HG03280 (cell line): ENCODE results near the gene WDTC1.
A peak's percentile ranks its signal among the peaks of the same experiment; 100 is the strongest.
"Not testable (repeated sequence)": the region's sequence is repeated elsewhere in the genome, so short reads cannot be mapped to it uniquely, and the experiment has no call there.

Source experiments
- ATAC-seq: cut with Tn5 transposase; IDR thresholded peaks from one replicate; pipeline ENCODE4 v1.9.1; 2021; ENCODE audit warnings: mild to moderate bottlenecking, moderate library complexity; ENCODE audit not compliant: unreplicated experiment

WDTC1 gene

DNA sequence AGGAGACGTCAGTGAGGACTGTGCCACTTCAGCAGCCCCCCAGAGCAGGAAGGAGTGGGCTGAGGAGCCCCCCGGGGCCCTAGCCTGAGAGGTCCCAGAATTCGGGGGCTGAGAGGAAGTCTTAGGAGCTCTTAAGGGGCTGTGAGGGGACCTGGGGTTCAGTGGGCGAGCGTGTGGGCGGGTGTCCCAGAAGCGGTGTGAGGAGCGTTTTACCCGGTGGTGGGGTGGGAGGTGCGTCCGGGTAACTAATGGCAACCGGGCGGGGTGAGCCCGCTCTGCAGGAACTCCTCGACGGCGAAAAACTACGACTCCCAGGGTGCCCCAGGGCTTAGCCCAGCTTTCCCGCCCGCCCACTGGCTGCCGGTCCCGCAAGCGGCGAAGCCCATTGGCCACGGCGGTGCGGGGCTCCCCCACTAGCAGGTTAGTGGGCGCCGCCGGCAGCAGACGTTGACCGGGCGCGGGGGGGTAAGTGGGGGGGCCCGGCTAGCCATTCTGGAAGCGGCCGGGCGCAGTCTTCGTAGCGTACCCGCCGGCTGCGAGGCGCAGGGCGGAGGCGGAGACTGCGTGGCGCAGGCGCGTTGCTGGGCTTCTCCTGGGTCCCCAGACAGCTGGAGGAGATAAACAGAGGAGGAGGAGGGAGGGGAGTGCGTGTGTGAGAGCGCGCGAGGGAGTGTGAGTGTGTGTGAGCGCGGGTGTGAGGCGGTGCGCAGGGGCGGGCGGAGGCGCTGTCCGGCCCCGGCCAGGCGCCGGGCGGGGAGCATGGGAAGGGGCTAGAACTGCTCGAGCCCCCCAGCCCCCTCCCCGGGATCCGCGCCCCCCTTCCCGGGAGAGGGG is at the start of gene WDTC1:
TSS of gene WDTC1 (plus strand) at position 584 of the 834 bp plus-strand sequence. CDS start 26,423 bp downstream, outside the sequence.
- peak; percentile 92 for ATAC-seq

GRCh38 chr1:27184665-27185064 is 49.8 kb upstream of the WDTC1 start:
- ATAC-seq, result not testable (repeated sequence)

- ATAC-seq, result no peak
Observed at GRCh38 chr1:27192039-27192529, 42.3 kb upstream of the WDTC1 start.

GRCh38 chr1:27193194-27193593 is 41.2 kb upstream of the WDTC1 start:
- no peak for ATAC-seq

GRCh38 chr1:27201295-27201694 is 33.1 kb upstream of the WDTC1 start:
- no peak for ATAC-seq

- no peak for ATAC-seq
Observed at GRCh38 chr1:27203946-27204345, 30.5 kb upstream of the WDTC1 start.

GRCh38 chr1:27207238-27207637 is 27.2 kb upstream of the WDTC1 start:
- not testable (repeated sequence) for ATAC-seq

DNA sequence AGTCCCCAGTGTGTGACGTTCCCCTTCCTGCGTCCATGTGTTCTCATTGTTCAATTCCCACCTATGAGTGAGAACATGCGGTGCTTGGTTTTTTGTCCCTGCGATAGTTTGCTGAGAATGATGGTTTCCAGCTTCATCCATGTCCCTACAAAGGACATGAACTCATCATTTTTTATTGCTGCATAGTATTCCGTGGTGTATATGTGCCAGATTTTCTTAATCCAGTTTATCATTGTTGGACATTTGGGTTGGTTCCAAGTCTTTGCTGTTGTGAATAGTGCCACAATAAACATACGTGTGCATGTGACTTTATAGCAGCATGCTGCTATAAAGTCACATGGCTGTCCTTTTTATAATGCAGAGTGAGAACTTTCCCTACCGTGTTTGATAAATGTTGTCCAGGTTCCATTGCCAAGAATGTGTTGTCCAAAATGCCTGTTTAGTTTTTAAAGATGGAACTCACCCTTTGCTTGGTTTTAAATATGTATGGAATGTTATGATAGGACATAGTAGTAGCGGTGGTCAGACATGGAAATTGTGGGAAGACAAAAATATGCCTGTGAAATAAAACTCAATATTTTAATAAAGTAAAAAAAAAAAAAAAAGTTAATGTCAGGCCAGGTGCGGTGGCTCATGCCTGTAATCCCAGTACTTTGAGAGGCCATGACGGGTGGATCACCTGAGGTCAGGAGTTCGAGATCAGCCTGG is 26.1 kb upstream of the WDTC1 start:
- ATAC-seq, result not testable (repeated sequence)

- ATAC-seq, result no peak
Observed at GRCh38 chr1:27216466-27216865, 18.0 kb upstream of the WDTC1 start.

- no peak for ATAC-seq
Observed at GRCh38 chr1:27217401-27217800, 17.0 kb upstream of the WDTC1 start.

DNA sequence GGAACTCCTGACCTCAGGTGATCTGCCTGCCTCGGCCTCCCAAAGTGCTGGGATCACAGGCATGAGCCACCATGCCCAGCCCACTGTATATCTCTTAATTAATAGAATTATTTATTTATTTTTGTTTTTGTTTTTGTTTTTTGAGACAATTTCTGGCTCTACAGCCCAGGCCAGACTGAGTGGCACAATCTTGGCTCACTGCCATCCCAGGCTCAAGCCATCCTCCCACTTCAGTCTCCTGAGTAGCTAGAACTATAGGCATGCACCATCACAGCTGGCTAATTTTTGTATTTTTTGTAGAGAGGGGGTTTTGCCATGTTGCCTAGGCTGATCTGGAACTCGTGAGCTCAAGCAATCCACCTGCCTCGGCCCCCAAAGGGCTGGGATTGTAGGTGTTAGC is 15.7 kb upstream of the WDTC1 start:
- ATAC-seq, result no peak

DNA sequence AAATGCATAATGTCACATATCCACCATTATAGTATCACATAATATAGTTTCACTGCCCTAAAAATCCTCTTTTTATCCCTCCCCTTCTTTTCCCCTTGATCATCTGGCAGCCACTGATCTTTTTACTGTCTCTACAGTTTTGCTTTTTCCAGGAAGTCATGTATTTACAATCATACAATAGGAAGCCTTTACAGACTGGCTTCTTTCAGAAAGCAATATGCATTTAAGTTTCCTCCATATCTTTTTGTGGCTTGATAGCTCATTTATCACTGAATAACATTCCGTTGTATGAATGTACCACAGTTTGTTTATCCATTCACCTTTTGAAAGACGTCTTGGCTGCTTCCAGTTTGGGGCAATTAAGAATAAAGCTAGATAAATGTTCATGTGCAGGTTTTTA is 14.3 kb upstream of the WDTC1 start:
- ATAC-seq, result no peak

DNA sequence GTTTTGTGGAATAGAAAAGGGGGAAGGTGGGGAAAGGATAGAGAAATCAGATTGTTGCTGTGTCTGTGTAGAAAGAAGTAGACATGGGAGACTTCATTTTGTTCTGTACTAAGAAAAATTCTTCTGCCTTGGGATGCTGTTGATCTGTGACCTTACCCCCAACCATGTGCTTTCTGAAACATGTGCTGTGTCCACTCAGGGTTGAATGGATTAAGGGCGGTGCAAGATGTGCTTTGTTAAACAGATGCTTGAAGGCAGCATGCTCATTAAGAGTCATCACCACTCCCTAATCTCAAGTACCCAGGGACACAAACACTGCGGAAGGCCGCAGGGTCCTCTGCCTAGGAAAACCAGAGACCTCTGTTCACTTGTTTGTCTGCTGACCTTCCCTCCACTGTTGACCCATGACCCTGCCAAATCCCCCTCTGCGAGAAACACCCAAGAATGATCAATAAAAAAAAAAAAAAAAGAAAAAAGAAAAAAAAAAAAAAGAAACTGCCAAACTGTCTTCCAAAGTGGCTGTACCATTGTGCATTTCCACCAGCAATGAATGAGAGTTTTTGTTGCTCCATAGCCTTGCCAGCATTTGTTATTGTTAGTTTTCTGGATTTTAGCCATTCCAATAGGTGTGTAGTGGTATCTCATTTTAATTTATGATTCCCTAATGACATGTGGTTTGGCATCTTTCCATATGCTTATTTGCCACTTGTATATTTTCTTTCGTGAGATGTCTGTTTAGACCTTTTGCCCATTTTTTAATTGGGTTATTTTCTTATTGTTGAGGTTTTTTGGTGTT is 13.5 kb upstream of the WDTC1 start:
- ATAC-seq, result not testable (repeated sequence)

DNA sequence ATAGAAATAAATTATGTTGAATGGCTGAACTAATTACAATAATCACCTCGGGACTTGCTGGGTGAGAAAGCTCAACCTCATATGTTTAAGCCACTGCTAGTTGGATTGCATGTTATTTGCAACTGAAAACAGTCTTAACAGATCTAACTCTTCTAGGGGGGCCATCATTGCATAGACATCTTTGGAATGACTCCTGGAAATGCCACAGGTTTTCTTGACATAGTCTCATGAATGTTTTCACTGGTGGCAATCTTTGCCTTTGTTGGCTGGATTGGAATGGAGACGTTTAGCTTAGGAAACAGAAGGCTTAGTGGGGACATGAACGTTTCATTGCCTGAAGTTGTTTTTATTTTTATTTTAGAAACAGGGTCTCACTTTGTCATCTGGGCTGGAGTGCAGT is 8.8 kb upstream of the WDTC1 start:
- ATAC-seq, result no peak

DNA sequence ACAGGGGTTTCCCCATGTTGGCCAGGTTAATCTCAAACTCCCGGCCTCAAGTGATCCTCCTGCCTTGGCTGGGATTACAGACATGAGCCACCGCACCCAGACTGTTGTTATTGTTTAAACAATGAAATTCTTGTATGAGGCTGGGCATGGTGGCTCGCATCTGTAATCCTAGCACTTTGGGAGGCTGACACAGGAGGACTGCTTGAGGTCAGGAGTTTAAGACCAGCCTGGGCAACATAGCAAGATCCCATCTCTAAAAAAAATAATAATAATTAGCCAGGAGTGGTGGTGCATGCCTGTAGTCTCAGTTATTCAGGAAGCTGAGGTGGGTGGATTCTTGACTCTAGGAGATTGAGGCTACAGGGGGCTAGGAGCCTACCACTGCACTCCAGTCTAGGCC is 6.7 kb upstream of the WDTC1 start:
- no peak for ATAC-seq

- no peak for ATAC-seq
Observed at GRCh38 chr1:27233667-27234048, 774 bp upstream of the WDTC1 start.

DNA sequence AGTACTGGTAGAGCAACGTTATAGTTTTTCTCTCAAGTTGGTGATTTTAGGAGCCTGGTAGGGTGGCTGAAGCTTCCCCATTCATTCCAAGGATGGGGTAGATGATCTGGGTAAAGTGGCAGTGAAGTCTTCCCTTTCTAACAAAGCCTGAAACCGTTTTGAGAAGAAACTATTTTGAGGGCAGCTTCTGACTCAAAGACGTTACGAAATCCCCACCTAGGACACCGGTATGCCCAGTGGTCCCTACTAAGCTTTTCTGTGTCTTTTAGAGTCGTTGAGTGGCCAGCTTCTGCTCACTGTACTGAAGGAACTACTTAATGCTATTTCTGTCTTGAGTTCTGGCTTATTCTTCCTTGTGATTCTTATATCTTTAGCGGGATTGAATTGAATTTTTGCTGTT is 1.4 kb downstream of the WDTC1 start:
- ATAC-seq, result no peak

DNA sequence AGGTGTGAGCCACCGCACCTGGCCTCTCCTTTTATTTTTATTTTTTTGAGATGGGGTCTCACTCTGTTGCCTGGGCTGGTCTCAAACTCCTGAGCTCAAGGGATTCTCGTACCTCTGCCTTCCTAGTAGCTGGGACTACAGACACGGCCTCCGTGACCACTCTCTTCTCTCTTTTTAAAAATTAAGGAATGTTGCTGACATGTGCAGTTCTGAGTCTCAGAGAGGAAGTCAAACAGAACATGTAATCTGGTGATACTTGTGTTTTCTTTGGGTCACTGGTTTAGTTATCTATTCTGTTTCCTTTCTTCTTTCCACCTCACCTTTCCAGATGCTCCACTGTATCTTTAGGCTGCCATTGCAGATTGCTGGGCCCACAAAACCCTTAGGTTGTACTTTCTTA is 2.7 kb downstream of the WDTC1 start:
- no peak for ATAC-seq

DNA sequence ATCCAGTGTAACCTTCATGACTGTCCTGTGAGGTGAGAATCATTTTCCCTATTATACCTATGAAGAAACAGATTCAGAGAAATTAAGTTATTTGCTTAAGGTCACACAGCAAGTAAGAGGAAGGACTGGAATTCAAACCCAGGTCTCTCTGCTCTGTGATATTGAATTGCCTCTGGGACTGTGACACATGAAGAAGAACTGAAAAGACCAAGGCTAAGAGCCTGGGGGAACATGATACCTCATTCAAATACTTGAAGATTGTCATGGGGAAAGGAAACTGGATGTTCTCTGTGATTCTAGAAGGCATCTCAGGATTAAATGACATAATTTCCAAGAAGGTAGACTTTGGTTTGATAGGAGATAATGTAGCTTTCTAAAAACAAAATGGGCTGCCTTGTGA is 3.6 kb downstream of the WDTC1 start:
- no peak for ATAC-seq

DNA sequence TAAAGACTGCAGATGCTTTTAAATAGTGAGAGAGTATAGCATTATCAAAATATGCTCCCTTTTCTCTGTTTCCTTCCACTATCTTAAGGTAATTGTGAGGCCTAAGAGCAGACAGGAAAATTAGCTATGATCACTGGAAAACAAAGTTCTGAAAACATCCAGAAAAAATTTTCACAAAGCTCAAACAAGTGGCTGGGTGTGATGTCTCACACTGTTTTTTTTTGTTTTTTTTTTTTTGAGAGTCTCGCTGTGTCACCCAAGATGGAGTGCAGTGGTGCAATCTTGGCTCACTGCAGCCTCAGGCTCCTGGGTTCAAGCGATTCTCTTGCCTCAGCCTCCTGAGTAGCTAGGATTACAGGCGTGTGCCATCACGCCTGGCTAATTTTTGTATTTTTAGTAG is 7.2 kb downstream of the WDTC1 start:
- ATAC-seq, result no peak

GRCh38 chr1:27243665-27244064 is 9.2 kb downstream of the WDTC1 start:
- ATAC-seq, result not testable (repeated sequence)
